Bone marrow (tissue), 2 donors: ENCODE results near the gene KASH5.

Experiments used
- DNase-seq, 2 donors: peaks; one replicate each; lab custom pipeline; 2025; lab: John Stamatoyannopoulos, UW

Gene KASH5

GRCh38 chr19:49422407-49423070 is 34.5 kb downstream of the KASH5 start:
- DNase-seq = peak in 1 of 2 donors; percentile 9

GRCh38 chr19:49423071-49423984 is 35.3 kb downstream of the KASH5 start, which contains the start of gene PTH2:
PTH2 (minus strand) TSS chr19:49423441; CDS start chr19:49423339, 102 bp downstream.
- no peak for DNase-seq

GRCh38 chr19:49423985-49424303 is 35.9 kb downstream of the KASH5 start:
- DNase-seq = no peak

GRCh38 chr19:49425178-49425577 is 37.1 kb downstream of the KASH5 start, which contains the start of gene GFY:
GFY (plus strand) TSS chr19:49425388; CDS start chr19:49426431, 1,043 bp downstream.
- no peak for DNase-seq

GRCh38 chr19:49425922-49426592 is 38.0 kb downstream of the KASH5 start:
- DNase-seq = no peak

- DNase-seq = no peak
These were observed 39.3 kb downstream of the KASH5 start for GRCh38 chr19:49427339-49427738.

GRCh38 chr19:49427855-49428546 is 40.0 kb downstream of the KASH5 start:
- no peak for DNase-seq

- DNase-seq = no peak
These were observed 40.8 kb downstream of the KASH5 start for GRCh38 chr19:49428547-49429451.

GRCh38 chr19:49430172-49430677 is 42.2 kb downstream of the KASH5 start:
- DNase-seq = no peak

- DNase-seq = no peak
These were observed 42.8 kb downstream of the KASH5 start for GRCh38 chr19:49430678-49431329.

- no peak for DNase-seq
These were observed 43.3 kb downstream of the KASH5 start for GRCh38 chr19:49431330-49431749.

GRCh38 chr19:49432141-49433073 is 44.4 kb downstream of the KASH5 start:
- no peak for DNase-seq

GRCh38 chr19:49433240-49433901 is 45.3 kb downstream of the KASH5 start:
- DNase-seq = no peak

- no peak for DNase-seq
These were observed 47.0 kb downstream of the KASH5 start for GRCh38 chr19:49434907-49435583.

GRCh38 chr19:49435670-49436069 is 47.6 kb downstream of the KASH5 start:
- DNase-seq = no peak

GRCh38 chr19:49436381-49437017 is 48.5 kb downstream of the KASH5 start:
- DNase-seq = no peak

- no peak for DNase-seq
These were observed 49.2 kb downstream of the KASH5 start for GRCh38 chr19:49437231-49437630.
